Measurements from ENCODE around the gene RARG. TPM values are rescaled to one million over a fixed set of nuclear protein-coding genes. Genes with fewer than 3 reads are reported as not detected.

The RARG gene
- total RNA-seq (16.1 and 19.5 TPM in 2 replicates), polyA plus RNA-seq (9.9 and 11.6 TPM in 2 replicates), polyA minus RNA-seq (6.7 and 8.5 TPM in 2 replicates), Bru-seq, nascent RNA (percentile 35 among the genes with signal in this experiment), BruChase-seq, experiment 1, labeled RNA remaining after a 6-hour chase (percentile 51 among the genes with signal in this experiment), BruChase-seq, experiment 2, labeled RNA remaining after a 2-hour chase (percentile 46 among the genes with signal in this experiment)
- 7.7 and 9.4 TPM in 2 replicates for polyA plus RNA-seq (2011; cell fraction: cytosol; rRNA removed)
- polyA plus RNA-seq (2011; cell fraction: nucleus; rRNA removed): 10.6 and 13.5 TPM in 2 replicates
- polyA plus RNA-seq (2012): 13.4 and 16.6 TPM in 2 replicates
- polyA minus RNA-seq (2011; cell fraction: cytosol; rRNA and poly(A)+ RNA removed): 19.9 TPM
- 2.5 and 4.1 TPM in 2 replicates for polyA minus RNA-seq (2011; cell fraction: nucleus; rRNA and poly(A)+ RNA removed)
- long read RNA-seq, transcript RARG-201 (8 exons, 1,836 nt): major isoform, 16 of 33 reads
- long read RNA-seq, partial matches to known transcripts: 7 of 33 reads
- long read RNA-seq, other reads (novel, unspliced or antisense): 6 of 33 reads

DNA sequence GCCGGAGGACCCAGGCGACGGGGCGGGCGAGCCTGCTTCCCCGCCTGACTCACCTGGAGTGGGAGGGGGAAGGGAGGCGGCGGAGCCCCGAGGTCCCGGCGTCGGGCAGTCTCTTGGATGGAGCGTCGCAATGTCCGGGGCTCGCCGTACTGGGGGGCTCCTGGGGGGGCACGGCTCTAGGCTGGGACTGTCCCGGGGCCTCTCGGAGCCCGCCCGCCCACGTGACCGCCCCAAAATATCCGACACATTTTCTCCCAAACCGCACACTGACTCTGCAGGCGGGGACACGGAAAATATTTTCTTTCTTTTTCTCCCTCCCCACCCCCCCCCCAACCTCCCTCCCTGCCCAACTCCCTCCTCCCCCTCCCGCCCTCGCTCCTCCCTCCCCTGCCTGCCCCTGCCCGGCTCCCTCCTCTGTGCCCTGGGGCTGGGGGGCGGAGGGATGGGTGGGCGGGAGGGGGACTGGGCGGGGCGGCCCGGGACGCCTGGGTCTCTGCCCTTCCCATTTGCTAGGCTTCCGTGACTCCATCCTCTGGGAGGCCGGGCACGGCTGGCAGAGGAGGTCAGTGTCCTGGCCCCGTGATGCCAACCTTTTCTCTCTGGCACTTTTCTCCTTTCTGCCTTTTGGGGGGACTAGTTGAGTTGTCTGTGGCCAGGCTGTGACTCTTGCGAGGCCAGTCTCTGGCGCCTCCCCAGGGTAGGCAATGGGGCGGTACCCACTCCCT, at the start of gene RARG:
Gene RARG (minus strand): TSS at position 289 of the 725 bp plus-strand sequence. CDS start 4,664 bp downstream, outside the sequence.
- CTCF ChIA-PET: interaction anchor here (0.5 kb wide), 1 partner anchor 34 kb away, joined by 3 read pairs; no protein-coding TSS in a partner anchor
- no TSS peak for BruUV-seq (replicated peaks)
- DNase-seq (ENCODE audit: low read depth, low spot score) (no peak), FAIRE-seq (no peak)
- Histone ChIP-seq H3K79me2 (ENCODE audit: control insufficient read depth, insufficient read depth, low read length) (no peaks in the 10 kb centered on the region), H3K27ac (ENCODE audit: insufficient read depth, low read depth, low read length) (no peak within 1 kb of the TSS), H3K9ac (replicated peaks; ENCODE audit: extremely low read depth, insufficient read depth, low read length) (peak within 1 kb of the TSS; percentile 23), H2AFZ (ENCODE audit: low read depth, low read length) (peak within 1 kb of the TSS; percentile 57), H3K4me3 (replicated peaks in 1 of 3; ENCODE audit: insufficient read depth in 1 of 3, low read depth in 1 of 3, low read length in 3 of 3) (peak within 1 kb of the TSS in 2 of 3 experiments; percentile 17 to 53), H3K4me1 (ENCODE audit: control insufficient read depth, extremely low read depth, insufficient read depth, low read length) (no peaks in the 10 kb centered on the region), H4K20me1 (replicated peaks; ENCODE audit: control insufficient read depth, extremely low read depth, insufficient read depth, low read length) (no peaks in the 10 kb centered on the region), H3K9me1 (replicated peaks; ENCODE audit: control insufficient read depth, extremely low read depth, insufficient read depth, low read length) (no peaks in the 10 kb centered on the region), H3K9me3 (replicated peaks; ENCODE audit: control insufficient read depth, insufficient read depth, low read length) (no peaks in the 10 kb centered on the region), H3K27me3 (ENCODE audit: control insufficient read depth in 2 of 2, insufficient read depth in 2 of 2, low read length in 2 of 2) (peaks cover 16 to 22% of the 10 kb centered on the region in 2 experiments), H3K4me2 (ENCODE audit: insufficient read depth, low read length) (peak within 1 kb of the TSS; percentile 64), H3K36me3 (ENCODE audit: control insufficient read depth in 2 of 2, extremely low read depth in 1 of 2, insufficient read depth in 2 of 2, low read length in 2 of 2) (no peaks in the 10 kb centered on the region)
- intact Hi-C loops (cut with micrococcal nuclease): no loop called here
- POLR2A ChIA-PET: no interaction called here
- no peak for TF ChIP-seq POLR2A (IDR thresholded peaks at IDR 0.05; ENCODE audit: low read depth, low read length)
- TF ChIP-seq MYC (IDR thresholded peaks at IDR 0.05; ENCODE audit: low read depth, low read length): no peak
- TF ChIP-seq FOS (IDR thresholded peaks at IDR 0.05; ENCODE audit: borderline replicate concordance, insufficient read depth, low read length): no peak
- TF ChIP-seq JUN (IDR thresholded peaks at IDR 0.05; ENCODE audit: borderline replicate concordance, insufficient read depth, insufficient read length, low read depth): no peak
- TF ChIP-seq, protein P1, sequence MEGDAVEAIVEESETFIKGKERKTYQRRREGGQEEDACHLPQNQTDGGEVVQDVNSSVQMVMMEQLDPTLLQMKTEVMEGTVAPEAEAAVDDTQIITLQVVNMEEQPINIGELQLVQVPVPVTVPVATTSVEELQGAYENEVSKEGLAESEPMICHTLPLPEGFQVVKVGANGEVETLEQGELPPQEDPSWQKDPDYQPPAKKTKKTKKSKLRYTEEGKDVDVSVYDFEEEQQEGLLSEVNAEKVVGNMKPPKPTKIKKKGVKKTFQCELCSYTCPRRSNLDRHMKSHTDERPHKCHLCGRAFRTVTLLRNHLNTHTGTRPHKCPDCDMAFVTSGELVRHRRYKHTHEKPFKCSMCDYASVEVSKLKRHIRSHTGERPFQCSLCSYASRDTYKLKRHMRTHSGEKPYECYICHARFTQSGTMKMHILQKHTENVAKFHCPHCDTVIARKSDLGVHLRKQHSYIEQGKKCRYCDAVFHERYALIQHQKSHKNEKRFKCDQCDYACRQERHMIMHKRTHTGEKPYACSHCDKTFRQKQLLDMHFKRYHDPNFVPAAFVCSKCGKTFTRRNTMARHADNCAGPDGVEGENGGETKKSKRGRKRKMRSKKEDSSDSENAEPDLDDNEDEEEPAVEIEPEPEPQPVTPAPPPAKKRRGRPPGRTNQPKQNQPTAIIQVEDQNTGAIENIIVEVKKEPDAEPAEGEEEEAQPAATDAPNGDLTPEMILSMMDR (IDR thresholded peaks at IDR 0.05; ENCODE audit: extremely low read depth in 1 of 2, insufficient read depth in 1 of 2, low read depth in 1 of 2, low read length in 2 of 2): no peak
- no peak for TF ChIP-seq GATA2 (IDR thresholded peaks at IDR 0.05; ENCODE audit: insufficient read depth, insufficient read length, low read depth, low read length)
- TF ChIP-seq, protein P2, sequence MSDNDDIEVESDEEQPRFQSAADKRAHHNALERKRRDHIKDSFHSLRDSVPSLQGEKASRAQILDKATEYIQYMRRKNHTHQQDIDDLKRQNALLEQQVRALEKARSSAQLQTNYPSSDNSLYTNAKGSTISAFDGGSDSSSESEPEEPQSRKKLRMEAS (IDR thresholded peaks at IDR 0.05; ENCODE audit: insufficient read depth, insufficient read length): no peak
- TF ChIP-seq EZH2 (IDR thresholded peaks at IDR 0.05; ENCODE audit: borderline replicate concordance, low read depth, low read length, severe bottlenecking): peak; percentile 10
- dilution Hi-C loops (cut with MboI; ENCODE audit: extremely low pct_ligation_motif_present, low sequenced_read_pairs): no loop called here
